B cell (primary cell): ENCODE data around the gene SLC22A17. TPM values are rescaled to one million over a fixed set of nuclear protein-coding genes. Genes with fewer than 3 reads are reported as not detected.
A peak's percentile ranks its signal among the peaks of the same experiment; 100 is the strongest.

Experiments used
- ATAC-seq: fragments of 200-7000 bp; cut with Tn5 transposase; one replicate; pipeline ENCODE4 v1.10.0; 2021; ENCODE audit warnings: low read depth, mild to moderate bottlenecking, moderate number of reproducible peaks, moderate library complexity
- CTCF ChIA-PET: fragments of 350-600 bp; sonication (Branson Sonifier 250); formaldehyde crosslinking; loops from one replicate; lab custom pipeline; 2021; ENCODE audit warnings: antibody characterized with exemption, inconsistent platforms; lab: Charles Lee
- POLR2A ChIA-PET: fragments of 350-600 bp; sonication (Branson Sonifier 250); formaldehyde crosslinking; loops from one replicate; lab custom pipeline; 2021; ENCODE audit warnings: antibody characterized with exemption; lab: Charles Lee
- DNase-seq: peaks from one replicate; pipeline ENCODE4 v3.0.0; 2013
- H2AFZ ChIP-seq: 2 replicates; pipeline ENCODE4 v1.6.1; 2012; ENCODE audit warnings: mild to moderate bottlenecking, low read depth, low read length; ENCODE audit not compliant: insufficient read depth, poor library complexity, severe bottlenecking
- H3K27ac ChIP-seq, 2 donors: 1 replicate in 1 of 2; 2 replicates in 1 of 2; pipeline ENCODE4 v1.5.1; 2012 to 2013; ENCODE audit warnings: low read length in 2 of 2, mild to moderate bottlenecking in 2 of 2, moderate library complexity in 1 of 2
- H3K27me3 ChIP-seq, 4 experiments: fragments of 200-600 bp in 1 of 4; sonication (generic) in 1 of 4; replicated peaks in 1 of 4; 1 replicate in 2 of 4; 2 replicates in 2 of 4; pipeline versions ENCODE4 v1.6.1 to v1.7.0; 2013 to 2016; ENCODE audit warnings: low read length in 3 of 4, mild to moderate bottlenecking in 2 of 4, mixed read lengths in 1 of 4, moderate library complexity in 1 of 4; ENCODE audit not compliant: insufficient read depth in 4 of 4, control insufficient read depth in 3 of 4; ENCODE audit errors: control extremely low read depth in 1 of 4
- H3K36me3 ChIP-seq, 2 experiments: replicated peaks in 1 of 2; 1 replicate in 1 of 2; 2 replicates in 1 of 2; pipeline versions ENCODE4 v1.6.1 to v1.7.1; 2013; ENCODE audit warnings: low read length in 1 of 2; ENCODE audit not compliant: insufficient read depth in 2 of 2, control insufficient read depth in 1 of 2; ENCODE audit errors: control extremely low read depth in 1 of 2, extremely low read depth in 1 of 2
- H3K4me1 ChIP-seq, 2 donors: fragments of 200-600 bp in 1 of 2; sonication (generic) in 1 of 2; 1 replicate in 1 of 2; 2 replicates in 1 of 2; pipeline versions ENCODE4 v1.5.1 to v1.6.1; 2013 to 2017; ENCODE audit warnings: low read length in 2 of 2; ENCODE audit not compliant: control insufficient read depth in 2 of 2, insufficient read depth in 2 of 2
- H3K4me2 ChIP-seq: replicated peaks from 2 replicates; pipeline ENCODE3; 2012; ENCODE audit warnings: mild to moderate bottlenecking, low read depth, low read length; ENCODE audit not compliant: poor library complexity, severe bottlenecking
- H3K4me3 ChIP-seq, 5 experiments: fragments of 200-600 bp in 1 of 5; sonication (generic) in 1 of 5; 1 replicate in 3 of 5; 2 replicates in 2 of 5; pipeline versions ENCODE4 v1.5.1 to v1.7.0; 2011 to 2016; ENCODE audit warnings: low read length in 4 of 5, mild to moderate bottlenecking in 4 of 5, low read depth in 2 of 5, control low read depth in 1 of 5, moderate library complexity in 1 of 5; ENCODE audit not compliant: insufficient read depth in 1 of 5; ENCODE audit errors: control extremely low read depth in 1 of 5, extremely low read depth in 1 of 5
- H3K79me2 ChIP-seq: fragments of 200-600 bp; sonication (generic); one replicate; pipeline ENCODE4 v1.6.0; 2016; ENCODE audit warnings: low read length; ENCODE audit not compliant: control insufficient read depth, insufficient read depth
- H3K9ac ChIP-seq: fragments of 200-600 bp; sonication (generic); 2 replicates; pipeline ENCODE4 v1.6.1; 2017; ENCODE audit warnings: mild to moderate bottlenecking, low read length, moderate library complexity
- H3K9me3 ChIP-seq, 3 donors: one replicate each; pipeline versions ENCODE4 v1.6.1 to v1.7.1; 2013; ENCODE audit warnings: low read length in 2 of 3; ENCODE audit not compliant: control insufficient read depth in 2 of 3, insufficient read depth in 1 of 3; ENCODE audit errors: control extremely low read depth in 1 of 3
- H4K20me1 ChIP-seq: 2 replicates; pipeline ENCODE4 v1.6.0; 2012; ENCODE audit warnings: mild to moderate bottlenecking, low read length; ENCODE audit not compliant: insufficient read depth, control insufficient read depth, poor library complexity, severe bottlenecking
- H3K27ac Mint-ChIP-seq: one replicate; pipeline ENCODE4 v1.8.0; 2021; ENCODE audit warnings: mixed read lengths
- H3K27me3 Mint-ChIP-seq: one replicate; pipeline ENCODE4 v1.8.0; 2021; ENCODE audit warnings: mixed read lengths
- H3K4me1 Mint-ChIP-seq: one replicate; pipeline ENCODE4 v1.8.0; 2021; ENCODE audit warnings: mixed read lengths
- H3K4me3 Mint-ChIP-seq: one replicate; pipeline ENCODE4 v1.8.0; 2021; ENCODE audit warnings: mixed read lengths
- H3K9me3 Mint-ChIP-seq: one replicate; pipeline ENCODE4 v1.8.0; 2022; ENCODE audit warnings: mixed read lengths; ENCODE audit not compliant: insufficient read depth
- CTCF ChIP-seq: fragments of 200-600 bp; IDR thresholded peaks from one replicate; pipeline ENCODE4 v1.8.0; 2022; ENCODE audit warnings: antibody characterized with exemption, mild to moderate bottlenecking
- EZH2 ChIP-seq: IDR thresholded peaks from 2 replicates; pipeline ENCODE4 v1.6.1; 2012; ENCODE audit warnings: borderline replicate concordance, low read depth, mild to moderate bottlenecking, moderate library complexity, low read length; ENCODE audit not compliant: insufficient read depth, poor library complexity, severe bottlenecking
- WGBS: methylation state at CpG from one replicate; pipeline ENCODE4 v1.1.5; 2013; ENCODE audit warnings: missing lambda C conversion rate; ENCODE audit not compliant: insufficient coverage; 5-methylcytosine and 5-hydroxymethylcytosine counted together
- intact Hi-C: fragments of 100-400 bp; cut with micrococcal nuclease; formaldehyde crosslinking; loops from one replicate; pipeline ENCODE4 v1.10.0; 2022
- polyA plus RNA-seq: library from polyadenylated mRNA; depleted of rRNA; stranded (reverse); fragments of >200 nt; gene quantifications from 2 replicates; pipeline ENCODE4 v1.2.3, GENCODE V29; 2012
- total RNA-seq, 2 donors: library from RNA; stranded (reverse); fragments of 120-200 nt in 1 of 2; gene quantifications; 1 replicate in 1 of 2; 2 replicates in 1 of 2; pipeline versions ENCODE4 v1.2.3 to v1.2.4, GENCODE V29; 2013 to 2022

SLC22A17 gene
- total and polyA plus RNA-seq, 2 donors (not counting 1 experiment from before 2014, with no cell fraction given): 0.89 to 0.92 TPM

- WGBS: 0% methylated on average over 24 of the region's 25 CpGs
- POLR2A ChIA-PET: interaction anchor here (0.5 to 5.0 kb wide), 7 partner anchors 16 to 383 kb away, joined by 3 to 84 read pairs (median 6); partner anchors contain the start of genes ACIN1, C14orf119, HOMEZ and PABPN1
- H3K4me3 ChIP-seq: peak overlapping the region; percentile 48 to 86 (median 81)
- peak overlapping the region; percentile 95 to 96 for H3K27ac ChIP-seq
- Mint-ChIP-seq H3K4me3 (peak overlapping the region; percentile 98), H3K27me3 (no peaks in the 10 kb centered on the region), H3K27ac (peak overlapping the region; percentile 95), H3K4me1 (peaks cover 39% of the 10 kb centered on the region), H3K9me3 (no peaks in the 10 kb centered on the region)
- peak overlapping the region; percentile 92 for H2AFZ ChIP-seq
- peak overlapping the region; percentile 90 for H3K9ac ChIP-seq
- DNase-seq (no peak), ATAC-seq (peak; percentile 5)
- peak overlapping the region; percentile 98 for H3K4me2 ChIP-seq
- no peaks in the 10 kb centered on the region for H3K27me3 ChIP-seq
- TF ChIP-seq CTCF: no peak
- no peak for TF ChIP-seq EZH2
- peaks cover 0 to 12% of the 10 kb centered on the region in 2 experiments for H3K36me3 ChIP-seq
- H3K79me2 ChIP-seq: peaks cover 6% of the 10 kb centered on the region
- H3K9me3 ChIP-seq: peaks cover 0 to 3% (median 0%) of the 10 kb centered on the region in 3 donors
- CTCF ChIA-PET: interaction anchor here (1.3 to 8.6 kb wide), 7 partner anchors 16 to 244 kb away, joined by 5 to 56 read pairs (median 19); partner anchors contain the start of genes ACIN1, C14orf119, CDH24 and HOMEZ
- intact Hi-C loops: loop anchor here (1.0 to 10.0 kb wide), 14 partner anchors 16 to 1920 kb away; partner anchors contain the start of genes ACIN1, C14orf119, HOMEZ and MDP1
- peaks cover 25 to 31% of the 10 kb centered on the region in 2 donors for H3K4me1 ChIP-seq
- no peaks in the 10 kb centered on the region for H4K20me1 ChIP-seq
Measured at GRCh38 chr14:23301969-23302289, 50.8 kb downstream of the SLC22A17 start.

- intact Hi-C loops: loop anchor here (1.0 to 10.0 kb wide), 14 partner anchors 15 to 1919 kb away; partner anchors contain the start of genes ACIN1, C14orf119, HOMEZ and MDP1
- ChIA-PET POLR2A (interaction anchor here (0.5 to 5.0 kb wide), 5 partner anchors 15 to 206 kb away, joined by 4 to 84 read pairs (median 11); partner anchors contain the start of genes ACIN1, C14orf119, HOMEZ and PABPN1), CTCF (interaction anchor here (1.2 to 8.6 kb wide), 9 partner anchors 15 to 244 kb away, joined by 3 to 56 read pairs (median 6); partner anchors contain the start of genes ACIN1, C14orf119, CDH24 and HOMEZ)
- peaks cover 0 to 14% of the 10 kb centered on the region in 2 experiments for H3K36me3 ChIP-seq
- Mint-ChIP-seq H3K27ac (peak overlapping the region; percentile 95), H3K27me3 (no peaks in the 10 kb centered on the region), H3K4me1 (peaks cover 34% of the 10 kb centered on the region), H3K4me3 (peak overlapping the region; percentile 98), H3K9me3 (no peaks in the 10 kb centered on the region)
- H3K4me1 ChIP-seq: peaks cover 24 to 26% of the 10 kb centered on the region in 2 donors
- H3K79me2 ChIP-seq: peaks cover 6% of the 10 kb centered on the region
- H3K4me2 ChIP-seq: peak overlapping the region; percentile 98
- peak; percentile 81 for TF ChIP-seq CTCF
- no peak for TF ChIP-seq EZH2
- H3K27me3 ChIP-seq: no peaks in the 10 kb centered on the region
- peak overlapping the region; percentile 90 for H3K9ac ChIP-seq
- H2AFZ ChIP-seq: peak overlapping the region; percentile 92
- peak; percentile 75 for ATAC-seq
- no peaks in the 10 kb centered on the region for H3K9me3 ChIP-seq
- no peaks in the 10 kb centered on the region for H4K20me1 ChIP-seq
- DNase-seq: peak; percentile 100
- H3K4me3 ChIP-seq: peak overlapping the region in 4 of 5 experiments; percentile 72 to 86 (median 82)
- peak overlapping the region; percentile 95 to 96 for H3K27ac ChIP-seq
- under 1% methylated on average over 84 of the region's 87 CpGs for WGBS
Measured at GRCh38 chr14:23301288-23301968, 51.3 kb downstream of the SLC22A17 start.
